Keratinocyte (primary cell): ENCODE data around the gene EDA. TPM values are rescaled to one million over a fixed set of nuclear protein-coding genes. Genes with fewer than 3 reads are reported as not detected.

Experiments
- DNase-seq: peaks from one replicate; pipeline ENCODE4 v3.0.0-alpha.2; 2011; ENCODE audit warnings: low read depth, missing footprints, low spot score
- FAIRE-seq: peaks from 2 replicates; lab custom pipeline; 2011; peaks lifted over from hg19 to GRCh38; lab: Jason Lieb, UNC
- H2AFZ ChIP-seq: 2 replicates; pipeline ENCODE4 v1.6.0; 2012; ENCODE audit warnings: low read length, control low read depth, inconsistent platforms; ENCODE audit not compliant: control insufficient read depth
- H3K27ac ChIP-seq: 2 replicates; pipeline ENCODE4 v1.5.1; 2011; ENCODE audit warnings: low read length; ENCODE audit not compliant: control insufficient read depth, insufficient read depth
- H3K27me3 ChIP-seq: 3 replicates; pipeline ENCODE4 v1.6.0; 2011; ENCODE audit warnings: low read length; ENCODE audit not compliant: control insufficient read depth, insufficient read depth; ENCODE audit errors: extremely low read depth
- H3K36me3 ChIP-seq, 2 experiments: 2 replicates in 1 of 2; 3 replicates in 1 of 2; pipeline ENCODE4 v1.5.1; 2011; ENCODE audit warnings: low read length in 2 of 2, mild to moderate bottlenecking in 1 of 2; ENCODE audit not compliant: control insufficient read depth in 2 of 2, insufficient read depth in 2 of 2; ENCODE audit errors: extremely low read depth in 1 of 2
- H3K4me1 ChIP-seq: 3 replicates; pipeline ENCODE4 v1.5.1; 2011; ENCODE audit warnings: low read length; ENCODE audit not compliant: control insufficient read depth, insufficient read depth; ENCODE audit errors: extremely low read depth
- H3K4me2 ChIP-seq: 3 replicates; pipeline ENCODE4 v1.6.0; 2011; ENCODE audit warnings: low read depth, low read length; ENCODE audit not compliant: control insufficient read depth, insufficient read depth; ENCODE audit errors: extremely low read depth
- H3K4me3 ChIP-seq, 3 experiments: fragments of 200-600 bp in 1 of 3; sonication (generic) in 1 of 3; 2 replicates in 2 of 3; 3 replicates in 1 of 3; pipeline ENCODE4 v1.5.1; 2011 to 2016; ENCODE audit warnings: low read length in 3 of 3, mild to moderate bottlenecking in 3 of 3, control low read depth in 2 of 3, inconsistent platforms in 1 of 3, low read depth in 1 of 3, mixed read lengths in 1 of 3, mixed run types in 1 of 3, moderate library complexity in 1 of 3; ENCODE audit not compliant: control insufficient read depth in 2 of 3, insufficient read depth in 2 of 3; ENCODE audit errors: extremely low read depth in 1 of 3
- H3K79me2 ChIP-seq: 2 replicates; pipeline ENCODE4 v1.6.0; 2012; ENCODE audit warnings: low read length; ENCODE audit not compliant: control insufficient read depth, insufficient read depth
- H3K9ac ChIP-seq: 3 replicates; pipeline ENCODE4 v1.6.0; 2011; ENCODE audit warnings: low read length; ENCODE audit not compliant: control insufficient read depth, insufficient read depth; ENCODE audit errors: extremely low read depth
- H3K9me1 ChIP-seq: 3 replicates; pipeline ENCODE4 v1.6.0; 2011; ENCODE audit warnings: low read length; ENCODE audit not compliant: control insufficient read depth, insufficient read depth; ENCODE audit errors: extremely low read depth
- H3K9me3 ChIP-seq: 2 replicates; pipeline ENCODE4 v1.5.1; 2012; ENCODE audit warnings: low read depth, low read length; ENCODE audit not compliant: control insufficient read depth
- H4K20me1 ChIP-seq: 3 replicates; pipeline ENCODE4 v1.6.0; 2011; ENCODE audit warnings: low read length; ENCODE audit not compliant: control insufficient read depth, insufficient read depth; ENCODE audit errors: extremely low read depth
- CTCF ChIP-seq, 3 experiments: IDR thresholded peaks in 1 of 3; conservative IDR thresholded peaks in 1 of 3; optimal IDR thresholded peaks in 1 of 3; 2 replicates in 2 of 3; 3 replicates in 1 of 3; pipeline versions ENCODE3 to v1.5.1; 2011; ENCODE audit warnings: low read length in 3 of 3, mild to moderate bottlenecking in 3 of 3, moderate library complexity in 2 of 3, control low read depth in 1 of 3, inconsistent platforms in 1 of 3; ENCODE audit not compliant: insufficient read depth in 2 of 3; ENCODE audit errors: extremely low read depth in 1 of 3
- EZH2 ChIP-seq: IDR thresholded peaks from one replicate; pipeline ENCODE4 v1.6.1; 2012; ENCODE audit warnings: inconsistent platforms, mild to moderate bottlenecking, low read length, moderate library complexity
- dilution Hi-C: fragments of 300-500 bp; cut with MboI; formaldehyde crosslinking; loops from one replicate; pipeline ENCODE4 v1.7.0; 2020; ENCODE audit warnings: low sequenced_read_pairs; ENCODE audit not compliant: extremely low pct_ligation_motif_present
- polyA plus RNA-seq, 5 experiments: library from polyadenylated mRNA; depleted of rRNA in 3 of 5; stranded (reverse) in 3 of 5; stranded (forward) in 1 of 5; unstranded in 1 of 5; fragments of >200 nt; gene quantifications; 1 replicate in 1 of 5; 2 replicates in 3 of 5; 3 replicates in 1 of 5; pipeline versions ENCODE4 v1.2.1 to v1.2.3, GENCODE V29; 2011 to 2012; ENCODE audit warnings: missing spikeins in 2 of 5, low read depth in 1 of 5, low replicate concordance in 1 of 5

EDA gene
- polyA plus RNA-seq, 1 donor (not counting 4 experiments of a cell fraction or from before 2014, with no cell fraction given) = 0.75 TPM

- Histone ChIP-seq H3K4me1 (no peaks in the 10 kb centered on the region), H2AFZ (no peak overlapping the region), H3K9me3 (no peaks in the 10 kb centered on the region), H3K36me3 (no peaks in the 10 kb centered on the region), H3K4me3 (no peak overlapping the region), H3K9ac (no peak overlapping the region), H3K4me2 (no peak overlapping the region), H3K27me3 (no peaks in the 10 kb centered on the region), H3K79me2 (no peaks in the 10 kb centered on the region), H3K27ac (no peak overlapping the region), H4K20me1 (no peaks in the 10 kb centered on the region), H3K9me1 (no peaks in the 10 kb centered on the region)
- DNase-seq = no peak
- TF ChIP-seq CTCF (optimal IDR thresholded peaks at IDR 0.05 in 1 of 3, IDR thresholded peaks at IDR 0.05 in 1 of 3, conservative IDR thresholded peaks at IDR 0.05 in 1 of 3; ENCODE audit: extremely low read depth in 1 of 3, insufficient read depth in 2 of 3, low read length in 3 of 3) (no peak), EZH2 (no peak)
- dilution Hi-C loops = no loop called here
- no peak for FAIRE-seq
Observed at GRCh38 chrX:69761633-69762032, 145.7 kb downstream of the EDA start.

GRCh38 chrX:69762340-69762739 lies 146.4 kb downstream of the EDA start:
- no peak for DNase-seq
- no peak for FAIRE-seq
- Histone ChIP-seq H4K20me1 (no peaks in the 10 kb centered on the region), H3K4me3 (no peak overlapping the region), H2AFZ (no peak overlapping the region), H3K27me3 (no peaks in the 10 kb centered on the region), H3K9me1 (no peaks in the 10 kb centered on the region), H3K9ac (no peak overlapping the region), H3K27ac (no peak overlapping the region), H3K9me3 (no peaks in the 10 kb centered on the region), H3K36me3 (no peaks in the 10 kb centered on the region), H3K4me1 (no peaks in the 10 kb centered on the region), H3K79me2 (no peaks in the 10 kb centered on the region), H3K4me2 (no peak overlapping the region)
- TF ChIP-seq CTCF (optimal IDR thresholded peaks at IDR 0.05 in 1 of 3, IDR thresholded peaks at IDR 0.05 in 1 of 3, conservative IDR thresholded peaks at IDR 0.05 in 1 of 3; ENCODE audit: extremely low read depth in 1 of 3, insufficient read depth in 2 of 3, low read length in 3 of 3) = no peak
- no peak for TF ChIP-seq EZH2
- dilution Hi-C loops = no loop called here
